ENCODE data around the gene CDHR2. TPM values are rescaled to one million over a fixed set of nuclear protein-coding genes. Genes with fewer than 3 reads are reported as not detected.

CDHR2 gene
- total RNA-seq, 4 donors from 2014 or later: 0.15 TPM; not detected in 3

DNA sequence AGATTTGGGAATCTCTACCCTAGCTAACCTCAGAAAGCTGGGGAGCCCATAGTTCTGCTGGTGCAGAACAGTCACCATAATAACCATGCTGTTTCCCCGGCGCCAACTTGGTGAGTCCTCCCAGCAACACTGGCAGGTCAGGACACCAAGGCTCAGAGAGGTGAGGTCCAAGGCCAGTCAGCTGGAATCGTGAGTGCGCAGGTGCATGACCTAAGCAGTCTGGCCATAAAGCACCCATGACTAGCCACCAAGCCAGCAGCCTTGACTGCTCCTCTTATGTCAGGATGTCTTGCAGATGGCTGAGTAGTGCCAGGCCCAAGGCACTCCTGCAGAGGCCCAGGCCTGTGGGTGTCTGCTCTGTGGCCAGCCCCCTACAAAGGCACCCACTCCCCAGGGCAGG is 14.5 kb upstream of the CDHR2 start:
- WGBS, 2 donors (ENCODE audit: low coverage in 1 of 2): 51% methylated on average over 4 of the region's 4 CpGs; no CpG with 5 or more reads in 1 of the 2 donors
- peak overlapping the region in 3 of 4 donors; percentile 95 to 100 (median 99) for H3K27ac ChIP-seq

DNA sequence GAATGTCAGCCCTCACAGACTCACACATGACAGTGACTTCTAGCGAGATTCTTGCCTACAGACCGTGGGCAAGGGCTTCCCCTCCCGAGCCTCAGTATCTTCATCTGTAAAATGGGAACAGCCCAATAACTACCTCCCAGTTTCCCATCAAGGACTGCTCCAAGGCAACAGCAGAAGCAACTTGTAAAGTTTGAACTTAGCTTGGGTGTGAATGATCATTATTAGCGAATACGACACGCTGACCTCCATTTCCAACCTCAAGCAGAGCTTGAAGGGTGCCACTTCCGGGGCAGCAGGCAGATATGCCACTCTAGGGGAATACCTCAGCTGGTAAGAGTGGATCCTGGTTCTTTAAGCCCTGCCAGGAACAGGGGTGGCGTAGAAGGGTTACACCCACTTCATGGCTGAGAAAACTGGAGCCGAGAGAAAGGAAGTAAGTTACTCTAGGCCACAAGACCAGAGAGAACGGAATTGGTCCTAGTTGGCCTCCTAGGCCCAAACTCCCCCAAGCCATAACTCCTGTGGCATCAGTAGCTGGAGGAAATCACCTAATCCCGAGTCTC is 14.0 kb upstream of the CDHR2 start:
- Histone ChIP-seq H3K27me3 (no peaks in the 10 kb centered on the region), H3K4me3 (peak overlapping the region; percentile 61 to 93), H3K27ac (peak overlapping the region; percentile 90 to 100 (median 97)), H3K4me1 (peaks cover 0 to 78% (median 43%) of the 10 kb centered on the region in 3 donors), H3K9me3 (no peaks in the 10 kb centered on the region), H3K36me3 (peaks cover 0 to 20% of the 10 kb centered on the region in 2 donors)
- no peak for ATAC-seq
- TF ChIP-seq POLR2A (IDR thresholded peaks at IDR 0.05): peak in 1 of 2 donors; percentile 21
- no peak for TF ChIP-seq EP300 (IDR thresholded peaks at IDR 0.05)
- 32 to 41% methylated on average over 6 to 9 of the region's 11 CpGs for WGBS, 2 donors (ENCODE audit: low coverage in 1 of 2)

More for the DNA sequence above, 14.5 kb upstream of the CDHR2 start:
- Histone ChIP-seq H3K9me3 (no peaks in the 10 kb centered on the region), H3K27me3 (no peaks in the 10 kb centered on the region), H3K4me3 (no peak overlapping the region), H3K36me3 (peaks cover 0 to 25% of the 10 kb centered on the region in 2 donors), H3K4me1 (peaks cover 0 to 83% (median 43%) of the 10 kb centered on the region in 3 donors)
- no peak for ATAC-seq
- no peak for TF ChIP-seq POLR2A (IDR thresholded peaks at IDR 0.05)
- TF ChIP-seq POLR2AphosphoS5 (IDR thresholded peaks at IDR 0.05): no peak
- TF ChIP-seq, protein P1, sequence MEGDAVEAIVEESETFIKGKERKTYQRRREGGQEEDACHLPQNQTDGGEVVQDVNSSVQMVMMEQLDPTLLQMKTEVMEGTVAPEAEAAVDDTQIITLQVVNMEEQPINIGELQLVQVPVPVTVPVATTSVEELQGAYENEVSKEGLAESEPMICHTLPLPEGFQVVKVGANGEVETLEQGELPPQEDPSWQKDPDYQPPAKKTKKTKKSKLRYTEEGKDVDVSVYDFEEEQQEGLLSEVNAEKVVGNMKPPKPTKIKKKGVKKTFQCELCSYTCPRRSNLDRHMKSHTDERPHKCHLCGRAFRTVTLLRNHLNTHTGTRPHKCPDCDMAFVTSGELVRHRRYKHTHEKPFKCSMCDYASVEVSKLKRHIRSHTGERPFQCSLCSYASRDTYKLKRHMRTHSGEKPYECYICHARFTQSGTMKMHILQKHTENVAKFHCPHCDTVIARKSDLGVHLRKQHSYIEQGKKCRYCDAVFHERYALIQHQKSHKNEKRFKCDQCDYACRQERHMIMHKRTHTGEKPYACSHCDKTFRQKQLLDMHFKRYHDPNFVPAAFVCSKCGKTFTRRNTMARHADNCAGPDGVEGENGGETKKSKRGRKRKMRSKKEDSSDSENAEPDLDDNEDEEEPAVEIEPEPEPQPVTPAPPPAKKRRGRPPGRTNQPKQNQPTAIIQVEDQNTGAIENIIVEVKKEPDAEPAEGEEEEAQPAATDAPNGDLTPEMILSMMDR (IDR thresholded peaks at IDR 0.05): no peak
- TF ChIP-seq EP300 (IDR thresholded peaks at IDR 0.05): no peak

DNA sequence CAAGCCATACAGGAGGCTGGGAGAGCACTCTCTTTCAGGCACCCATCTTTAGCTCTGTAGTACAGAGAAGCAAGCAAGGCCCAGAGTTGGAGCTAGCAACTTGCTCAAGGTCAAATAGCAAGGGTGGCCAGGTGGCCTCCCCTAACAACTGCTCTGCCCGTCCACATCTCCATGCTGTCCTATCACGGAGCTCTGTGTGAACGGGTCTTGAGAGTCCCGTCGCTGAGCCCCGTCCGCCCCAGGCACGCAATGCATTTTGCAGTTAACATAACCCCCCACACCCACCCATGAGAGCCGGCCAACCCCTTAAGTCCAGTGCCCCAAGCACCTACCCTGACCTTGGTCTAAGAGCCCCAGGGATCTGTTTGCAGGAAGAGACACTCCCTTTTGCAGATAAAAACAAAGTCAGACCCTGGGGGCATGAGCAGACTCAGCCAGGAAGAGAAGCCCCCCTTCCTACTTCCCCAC is 13.4 kb upstream of the CDHR2 start:
- TF ChIP-seq EP300 (IDR thresholded peaks at IDR 0.05) (no peak), POLR2AphosphoS5 (IDR thresholded peaks at IDR 0.05) (no peak), POLR2A (IDR thresholded peaks at IDR 0.05) (no peak)
- TF ChIP-seq, protein P1 (IDR thresholded peaks at IDR 0.05): no peak
- 0% methylated on average over 2 of the region's 9 CpGs; no CpG with 5 or more reads in 1 of the 2 donors for WGBS, 2 donors (ENCODE audit: low coverage in 1 of 2)
- H3K4me3 ChIP-seq: peak overlapping the region; percentile 61 to 93
- peaks cover 0 to 14% of the 10 kb centered on the region in 2 donors for H3K36me3 ChIP-seq
- peak overlapping the region; percentile 90 to 100 (median 97) for H3K27ac ChIP-seq
- H3K27me3 ChIP-seq: no peaks in the 10 kb centered on the region
- no peak for ATAC-seq
- H3K4me1 ChIP-seq: peaks cover 0 to 72% (median 43%) of the 10 kb centered on the region in 3 donors
- no peaks in the 10 kb centered on the region for H3K9me3 ChIP-seq

DNA sequence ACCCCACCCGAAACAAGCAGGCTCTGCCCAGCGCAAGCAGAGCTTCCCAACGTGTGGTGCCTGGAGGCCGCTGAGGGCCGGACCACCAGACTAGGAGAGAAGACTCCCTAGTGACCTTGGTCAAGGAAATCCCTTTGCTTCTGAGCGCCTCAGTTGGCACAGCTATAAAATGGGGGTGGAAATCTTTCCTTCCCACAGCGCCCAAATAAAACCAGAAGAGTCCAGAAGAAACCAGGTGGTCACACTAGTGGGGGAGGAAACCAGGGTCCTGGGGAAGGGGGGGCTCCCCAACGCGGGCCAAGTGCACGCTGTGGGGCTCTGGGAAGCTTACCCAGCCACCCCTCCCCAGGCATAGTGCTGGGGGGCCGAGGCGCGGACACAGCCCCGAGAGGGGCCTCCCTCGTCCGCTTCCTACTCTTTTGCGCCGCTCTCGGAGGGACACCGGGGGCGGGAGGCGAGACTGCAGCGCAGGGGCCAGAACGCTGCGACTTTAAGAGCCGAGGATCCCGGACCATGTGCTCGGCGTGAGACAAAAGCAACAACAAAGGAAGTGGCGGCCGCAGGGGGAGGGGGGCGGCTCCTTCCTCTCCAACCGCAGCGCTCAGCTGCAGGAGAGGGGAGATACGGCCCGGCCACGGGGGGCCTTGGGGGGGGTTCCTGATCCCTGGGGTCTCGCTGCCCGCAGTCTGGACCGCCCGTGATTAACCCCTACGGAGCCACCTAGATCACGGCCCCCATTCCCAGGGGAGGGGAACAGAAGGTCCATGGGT is 12.8 kb upstream of the CDHR2 start:
- peak overlapping the region; percentile 90 to 100 (median 97) for H3K27ac ChIP-seq
- ATAC-seq: peak; percentile 22
- no peaks in the 10 kb centered on the region for H3K9me3 ChIP-seq
- peaks cover 0 to 8% of the 10 kb centered on the region in 2 donors for H3K36me3 ChIP-seq
- 0% methylated on average over 2 of the region's 43 CpGs; no CpG with 5 or more reads in 1 of the 2 donors for WGBS, 2 donors (ENCODE audit: low coverage in 1 of 2)
- H3K4me3 ChIP-seq: peak overlapping the region; percentile 61 to 93
- H3K27me3 ChIP-seq: no peaks in the 10 kb centered on the region
- TF ChIP-seq EP300 (IDR thresholded peaks at IDR 0.05): no peak
- TF ChIP-seq POLR2AphosphoS5 (IDR thresholded peaks at IDR 0.05): peak; percentile 39
- H3K4me1 ChIP-seq: peaks cover 0 to 69% (median 40%) of the 10 kb centered on the region in 3 donors

DNA sequence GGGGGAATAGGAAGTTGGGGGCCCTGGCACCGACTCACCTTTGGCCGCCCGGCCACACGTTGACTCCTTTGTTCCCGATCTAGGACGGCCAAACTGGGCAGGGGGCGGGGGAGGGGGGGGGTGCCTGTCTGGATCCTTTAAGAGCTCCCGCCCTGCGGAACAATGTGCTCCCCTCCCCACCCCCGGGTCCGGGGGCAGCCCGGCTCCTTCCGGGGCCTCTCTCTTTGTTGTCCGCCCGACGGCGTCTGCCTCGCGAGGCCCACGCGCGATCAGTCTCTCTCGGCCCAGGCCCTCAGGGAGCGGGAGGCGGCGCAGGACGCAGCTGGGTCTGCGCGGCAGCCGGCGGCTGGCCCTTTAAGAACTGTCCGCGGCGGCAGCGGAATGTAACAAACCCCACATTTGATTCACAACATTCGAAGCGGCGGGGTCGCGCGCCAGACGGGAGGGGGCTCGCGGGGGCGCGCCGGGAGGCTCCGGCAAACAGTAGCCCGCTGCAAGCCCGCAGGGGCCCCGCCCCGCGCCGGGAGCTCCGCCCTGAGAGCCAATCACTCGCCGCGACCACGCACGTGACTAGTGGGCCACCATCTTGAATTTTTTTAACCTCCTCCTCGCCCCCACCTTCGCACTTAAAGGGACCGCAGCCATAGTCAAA is 12.1 kb upstream of the CDHR2 start, which contains the start of gene RNF44:
Gene RNF44, minus strand, starts transcription at position 501 of the 652 bp plus-strand sequence. CDS start 4,930 bp downstream, outside the sequence.
- Histone ChIP-seq H3K27ac (peak within 1 kb of the TSS; percentile 90 to 100 (median 97)), H3K27me3 (no peaks in the 10 kb centered on the region), H3K36me3 (peaks cover 0 to 1% of the 10 kb centered on the region in 2 donors), H3K4me3 (peak within 1 kb of the TSS; percentile 61 to 93), H3K4me1 (peaks cover 0 to 69% (median 42%) of the 10 kb centered on the region in 3 donors), H3K9me3 (no peaks in the 10 kb centered on the region)
- peak; percentile 87 for ATAC-seq
- TF ChIP-seq POLR2A (IDR thresholded peaks at IDR 0.05) (peak; percentile 51 to 60), POLR2AphosphoS5 (IDR thresholded peaks at IDR 0.05) (peak; percentile 45), EP300 (IDR thresholded peaks at IDR 0.05) (no peak)
- TF ChIP-seq, protein P1 (IDR thresholded peaks at IDR 0.05): no peak
- WGBS, 2 donors (ENCODE audit: low coverage in 1 of 2): 0% methylated on average over 3 of the region's 63 CpGs; no CpG with 5 or more reads in 1 of the 2 donors
